22Rv1 (cell line): ENCODE data around the gene VAMP3.
"Not testable (repeated sequence)": the region's sequence is repeated elsewhere in the genome, so short reads cannot be mapped to it uniquely, and the experiment has no call there.

Experiments
- H3K27ac ChIP-seq: fragments of 450-650 bp; 2 replicates; pipeline ENCODE4 v1.5.1; 2017
- ZFX ChIP-seq: fragments of 450-650 bp; IDR thresholded peaks from 2 replicates; pipeline ENCODE4 v1.6.1; 2017; ENCODE audit warnings: antibody characterized with exemption, borderline replicate concordance
- TF ChIP-seq, protein P1 (sequence below): fragments of 450-650 bp; IDR thresholded peaks from 2 replicates; pipeline ENCODE4 v1.5.1; 2017; ENCODE audit warnings: mild to moderate bottlenecking

VAMP3 gene

GRCh38 chr1:7784492-7785071 lies 13.5 kb downstream of the VAMP3 start:
- H3K27ac ChIP-seq: peak overlapping the region; percentile 61
- no peak for TF ChIP-seq ZFX
- TF ChIP-seq, protein P1, sequence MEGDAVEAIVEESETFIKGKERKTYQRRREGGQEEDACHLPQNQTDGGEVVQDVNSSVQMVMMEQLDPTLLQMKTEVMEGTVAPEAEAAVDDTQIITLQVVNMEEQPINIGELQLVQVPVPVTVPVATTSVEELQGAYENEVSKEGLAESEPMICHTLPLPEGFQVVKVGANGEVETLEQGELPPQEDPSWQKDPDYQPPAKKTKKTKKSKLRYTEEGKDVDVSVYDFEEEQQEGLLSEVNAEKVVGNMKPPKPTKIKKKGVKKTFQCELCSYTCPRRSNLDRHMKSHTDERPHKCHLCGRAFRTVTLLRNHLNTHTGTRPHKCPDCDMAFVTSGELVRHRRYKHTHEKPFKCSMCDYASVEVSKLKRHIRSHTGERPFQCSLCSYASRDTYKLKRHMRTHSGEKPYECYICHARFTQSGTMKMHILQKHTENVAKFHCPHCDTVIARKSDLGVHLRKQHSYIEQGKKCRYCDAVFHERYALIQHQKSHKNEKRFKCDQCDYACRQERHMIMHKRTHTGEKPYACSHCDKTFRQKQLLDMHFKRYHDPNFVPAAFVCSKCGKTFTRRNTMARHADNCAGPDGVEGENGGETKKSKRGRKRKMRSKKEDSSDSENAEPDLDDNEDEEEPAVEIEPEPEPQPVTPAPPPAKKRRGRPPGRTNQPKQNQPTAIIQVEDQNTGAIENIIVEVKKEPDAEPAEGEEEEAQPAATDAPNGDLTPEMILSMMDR: no peak

DNA sequence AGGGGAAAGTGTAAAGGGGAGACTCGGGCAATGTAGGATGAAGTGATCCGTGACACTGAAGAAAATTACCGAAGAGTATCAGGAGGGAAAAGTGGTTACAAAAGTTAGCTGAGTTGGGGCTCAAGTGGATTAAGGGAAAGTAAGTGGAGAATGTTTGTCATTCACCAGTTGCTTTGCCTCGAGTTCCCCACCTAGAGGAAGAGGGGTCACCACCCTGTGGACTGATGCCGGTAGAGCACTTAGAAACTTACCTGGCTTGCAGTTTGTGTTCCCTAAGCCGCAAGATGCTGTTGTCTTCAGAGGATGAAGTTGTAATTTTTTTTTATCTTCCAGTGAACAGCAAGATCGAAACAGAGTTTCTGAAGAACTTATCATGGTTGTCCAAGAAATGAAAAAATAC lies 14.0 kb downstream of the VAMP3 start:
- TF ChIP-seq, protein P1: no peak
- TF ChIP-seq ZFX: no peak
- H3K27ac ChIP-seq: no peak overlapping the region

DNA sequence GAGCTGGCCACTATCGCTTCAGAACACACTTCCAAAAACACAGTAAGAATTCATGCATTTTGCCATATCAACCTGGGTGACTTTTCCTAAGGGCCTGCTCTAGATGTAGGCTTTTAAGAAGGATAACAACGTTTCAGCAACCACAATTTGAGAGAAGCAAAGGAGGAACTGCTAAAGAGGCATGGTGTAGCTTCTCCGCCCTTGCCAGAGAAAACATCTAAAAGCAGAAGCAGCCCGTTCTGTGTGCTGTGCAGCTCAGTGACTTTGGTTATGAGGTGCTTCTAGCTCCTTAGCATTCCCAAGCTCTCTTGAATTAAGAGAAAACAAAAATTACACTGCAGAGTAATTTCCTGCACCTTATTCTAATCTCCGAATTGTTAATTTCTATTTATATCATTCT lies 15.7 kb downstream of the VAMP3 start:
- TF ChIP-seq, protein P1: no peak
- TF ChIP-seq ZFX: no peak
- H3K27ac ChIP-seq: no peak overlapping the region

- no peak for TF ChIP-seq ZFX
- TF ChIP-seq, protein P1: no peak
- H3K27ac ChIP-seq: no peak overlapping the region
Observed at GRCh38 chr1:7789828-7790227, 18.7 kb downstream of the VAMP3 start.

GRCh38 chr1:7791027-7791426 lies 19.9 kb downstream of the VAMP3 start:
- not testable (repeated sequence) for H3K27ac ChIP-seq

GRCh38 chr1:7795406-7795805 lies 24.3 kb downstream of the VAMP3 start:
- TF ChIP-seq, protein P1: no peak
- TF ChIP-seq ZFX: no peak

GRCh38 chr1:7805460-7805859 lies 34.4 kb downstream of the VAMP3 start:
- H3K27ac ChIP-seq: no peak overlapping the region
- TF ChIP-seq, protein P1: no peak
- TF ChIP-seq ZFX: no peak

More at GRCh38 chr1:7795406-7795805, 24.3 kb downstream of the VAMP3 start:
- H3K27ac ChIP-seq: no peak overlapping the region

DNA sequence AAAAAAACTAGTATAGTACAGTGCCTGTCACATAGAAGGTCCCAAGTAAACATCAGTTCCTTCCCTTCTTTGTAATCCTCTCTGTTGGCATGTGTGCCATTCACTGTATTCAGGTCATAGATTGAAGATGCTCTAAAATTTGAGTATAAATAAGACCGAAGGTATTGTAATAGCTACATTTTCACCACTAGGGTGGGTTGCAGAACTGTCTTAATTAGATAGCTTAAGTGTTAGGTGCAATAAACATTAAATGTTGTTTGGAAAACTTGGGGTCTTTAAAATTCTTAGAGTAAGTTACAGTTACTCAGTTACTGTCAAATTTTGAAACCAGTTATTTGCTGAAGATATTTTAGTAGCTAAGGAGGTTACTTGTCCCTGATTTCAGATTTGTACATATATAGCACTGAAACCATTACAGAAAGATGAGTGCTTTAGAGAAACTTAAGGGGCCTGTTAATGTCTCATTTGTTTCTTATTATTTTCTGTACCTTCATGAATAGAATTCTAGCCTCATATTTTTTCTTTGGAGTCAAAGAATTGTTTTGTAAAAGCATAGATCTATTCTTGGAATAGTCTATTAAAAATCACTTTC lies 37.3 kb downstream of the VAMP3 start:
- no peak overlapping the region for H3K27ac ChIP-seq
- TF ChIP-seq, protein P1: peak; percentile 69
- TF ChIP-seq ZFX: no peak
